ENCODE data around the gene WFDC5.

GRCh38 chr20:45117581-45117980, 2.6 kb upstream of the WFDC5 start:
- TF ChIP-seq CTCF (conservative IDR thresholded peaks at IDR 0.05), result no peak
- no peak for TF ChIP-seq ZFX (IDR thresholded peaks at IDR 0.05)

Measured in C4-2B (cell line).